ENCODE data around the gene MAML2.

MAML2 gene

GRCh38 chr11:96155627-96156378 is 187.2 kb downstream of the MAML2 start:
- DNase-seq (ENCODE audit: low spot score), result peak; percentile 79

- DNase-seq (ENCODE audit: low spot score), result no peak
Observed at GRCh38 chr11:96154802-96155520, 188.0 kb downstream of the MAML2 start.

- no peak for DNase-seq (ENCODE audit: low spot score)
Observed at GRCh38 chr11:96152623-96153022, 190.4 kb downstream of the MAML2 start.

GRCh38 chr11:96151501-96151900 is 191.5 kb downstream of the MAML2 start:
- no peak for DNase-seq (ENCODE audit: low spot score)

DNA sequence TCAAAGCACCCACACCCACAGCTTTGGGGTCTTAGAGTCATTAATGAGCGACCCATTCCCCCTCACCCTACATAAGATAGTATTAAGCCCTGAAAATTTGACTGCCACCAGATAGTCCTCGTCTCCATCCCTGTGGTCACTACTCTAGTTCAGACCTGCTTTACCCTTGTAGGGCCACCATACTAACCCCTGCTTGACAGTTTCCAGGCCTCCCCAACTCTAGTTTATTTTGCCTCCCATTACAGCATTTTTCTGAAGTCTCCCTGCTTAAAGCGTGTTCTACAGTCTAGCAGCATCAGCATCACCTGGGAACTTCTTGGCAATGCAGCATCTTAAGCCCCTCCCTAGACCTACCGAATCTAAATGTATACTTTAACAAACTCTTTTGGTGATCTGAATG is 192.4 kb downstream of the MAML2 start:
- no peak for DNase-seq (ENCODE audit: low spot score)

DNA sequence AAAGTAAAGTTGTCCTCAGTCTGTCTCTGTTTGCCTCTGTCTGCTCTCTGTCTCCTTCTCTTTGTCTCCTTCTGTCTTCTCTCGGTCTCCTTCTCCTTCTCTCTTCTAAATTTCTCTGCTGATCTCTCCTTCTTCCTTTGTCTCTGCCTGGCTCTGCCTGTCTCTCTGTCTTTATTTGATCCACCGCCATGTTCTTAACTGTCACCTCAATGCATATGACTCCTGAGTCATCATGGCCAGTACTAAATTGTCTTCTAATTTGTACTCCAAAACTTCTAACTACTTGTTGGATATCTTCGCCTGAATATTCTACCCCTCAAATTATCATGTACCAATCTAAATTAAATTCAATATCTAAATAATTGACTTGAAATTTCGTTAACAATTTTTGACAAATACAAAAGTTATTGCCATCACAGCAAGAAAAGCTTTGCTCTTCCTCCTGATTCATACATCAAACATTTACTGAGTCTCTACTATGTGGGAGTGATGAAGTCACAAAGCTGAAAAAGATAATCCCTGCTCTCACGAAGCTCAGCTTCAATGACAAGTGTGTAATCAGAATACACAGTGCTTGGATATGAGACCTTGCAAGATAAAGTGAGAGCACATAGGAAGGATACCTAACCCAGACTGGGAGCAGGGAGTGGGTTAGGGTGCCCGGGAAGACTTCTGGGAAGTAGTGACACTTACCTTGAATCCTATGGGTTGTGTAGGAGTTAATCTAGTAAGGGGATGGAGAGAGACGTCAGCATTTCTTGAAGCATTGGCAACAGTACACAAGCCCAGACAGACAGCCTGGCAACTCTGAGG is 193.0 kb downstream of the MAML2 start:
- no peak for DNase-seq (ENCODE audit: low spot score)

GRCh38 chr11:96147906-96148486 is 195.0 kb downstream of the MAML2 start:
- no peak for DNase-seq (ENCODE audit: low spot score)

DNA sequence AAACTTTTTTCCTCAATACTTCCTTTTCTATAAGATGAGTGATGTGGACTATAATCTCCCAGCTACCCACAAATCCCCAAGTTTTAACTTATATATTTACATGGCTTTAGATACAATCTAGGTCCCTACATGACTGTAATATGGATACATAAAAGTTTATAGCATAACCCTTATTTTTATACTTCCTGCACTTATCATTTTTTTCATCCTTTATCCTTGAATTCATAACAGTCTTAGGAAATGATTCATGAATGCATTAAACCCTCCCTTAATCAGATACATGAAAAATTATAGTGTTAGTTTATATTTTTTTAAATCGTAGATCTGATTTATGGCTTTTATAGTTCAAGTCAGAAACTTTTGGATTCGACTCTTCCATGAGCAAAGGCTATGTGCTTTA is 195.8 kb downstream of the MAML2 start:
- no peak for DNase-seq (ENCODE audit: low spot score)

GRCh38 chr11:96146765-96147164 is 196.2 kb downstream of the MAML2 start:
- no peak for DNase-seq (ENCODE audit: low spot score)

DNA sequence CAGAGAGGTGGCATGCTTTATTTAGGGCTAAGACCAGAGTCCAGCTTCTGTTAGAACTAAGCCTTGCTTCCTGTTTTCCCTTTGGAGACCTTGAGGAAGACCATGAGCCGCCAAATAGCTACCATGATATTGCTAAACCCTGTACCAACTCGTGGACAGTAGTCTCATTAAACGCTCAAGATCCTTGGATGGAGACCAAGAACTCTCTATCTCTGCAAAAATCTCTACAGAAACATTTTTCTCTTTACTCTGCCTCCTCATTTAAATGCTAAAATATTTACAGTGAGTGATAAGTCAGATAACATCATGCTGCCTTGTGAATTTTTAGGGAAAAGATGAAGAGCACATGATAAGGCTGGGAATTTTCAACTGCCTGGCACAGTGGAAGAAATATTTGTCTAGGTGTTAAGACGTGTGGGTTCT is 197.8 kb downstream of the MAML2 start:
- no peak for DNase-seq (ENCODE audit: low spot score)

GRCh38 chr11:96144553-96144952 is 198.4 kb downstream of the MAML2 start:
- no peak for DNase-seq (ENCODE audit: low spot score)

DNA sequence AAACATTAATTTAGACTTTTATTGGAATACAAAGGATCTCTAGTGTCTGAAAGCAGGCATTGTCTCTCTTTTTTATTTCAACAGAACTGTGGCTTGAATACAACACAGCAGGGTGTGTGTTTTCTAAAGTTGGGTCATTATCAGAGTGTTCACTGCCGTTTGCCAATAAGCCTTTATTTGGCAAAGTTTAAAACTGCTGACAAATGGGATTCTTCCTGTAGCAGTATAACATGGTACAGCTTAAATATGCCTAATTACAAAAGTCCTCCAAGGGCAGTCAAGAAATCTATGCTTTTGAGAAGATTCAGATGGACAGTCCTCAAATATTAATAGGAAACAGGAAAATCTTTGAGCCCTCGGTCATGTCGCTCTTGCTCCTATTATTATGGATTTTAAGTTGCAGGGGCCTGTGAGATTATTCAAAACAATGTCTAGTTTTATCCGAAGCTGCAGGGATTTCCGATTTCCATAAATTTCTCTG is 199.9 kb downstream of the MAML2 start:
- no peak for DNase-seq (ENCODE audit: low spot score)

GRCh38 chr11:96141626-96142025 is 201.4 kb downstream of the MAML2 start:
- DNase-seq (ENCODE audit: low spot score), result no peak

GRCh38 chr11:96139691-96140090 is 203.3 kb downstream of the MAML2 start:
- no peak for DNase-seq (ENCODE audit: low spot score)

DNA sequence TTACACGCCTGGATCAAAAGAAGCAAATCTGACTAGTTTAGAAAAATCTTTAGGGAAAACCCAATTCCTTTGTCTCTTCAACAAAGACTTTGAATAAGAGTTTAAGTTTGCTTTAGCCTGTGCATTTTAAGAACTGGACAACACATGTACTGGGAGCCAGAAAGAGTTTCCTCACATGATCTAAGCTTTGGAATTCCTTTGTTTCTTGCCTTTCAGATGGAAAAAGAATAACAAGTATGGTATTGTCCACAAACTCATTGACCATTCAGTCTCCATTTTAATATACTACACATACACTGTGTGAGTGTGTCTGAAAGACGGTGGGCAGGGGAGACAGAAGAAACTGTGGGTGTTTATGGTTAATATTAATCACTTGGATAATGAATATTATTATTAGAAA is 205.6 kb downstream of the MAML2 start:
- no peak for DNase-seq (ENCODE audit: low spot score)

GRCh38 chr11:96136613-96137298 is 206.2 kb downstream of the MAML2 start:
- no peak for DNase-seq (ENCODE audit: low spot score)

DNA sequence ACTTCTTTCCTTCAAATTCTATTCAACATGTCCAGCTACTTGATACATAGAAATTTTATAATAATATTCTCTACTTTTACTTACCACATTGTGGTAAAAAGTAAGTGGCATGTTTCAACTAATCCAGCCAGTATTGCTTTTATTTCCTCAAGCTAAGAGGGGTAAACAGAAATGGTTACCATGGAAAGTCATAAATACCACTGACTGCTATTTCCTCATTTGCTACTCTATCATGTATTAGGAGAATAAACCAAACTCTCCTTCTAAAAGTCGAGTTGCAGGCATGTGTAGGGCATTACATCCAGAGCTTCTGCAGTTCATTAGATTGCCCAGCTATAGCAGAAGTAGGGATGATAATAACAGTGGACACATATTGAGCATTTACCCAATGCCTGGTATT is 208.4 kb downstream of the MAML2 start:
- no peak for DNase-seq (ENCODE audit: low spot score)

GRCh38 chr11:96132437-96132836 is 210.6 kb downstream of the MAML2 start:
- no peak for DNase-seq (ENCODE audit: low spot score)

DNA sequence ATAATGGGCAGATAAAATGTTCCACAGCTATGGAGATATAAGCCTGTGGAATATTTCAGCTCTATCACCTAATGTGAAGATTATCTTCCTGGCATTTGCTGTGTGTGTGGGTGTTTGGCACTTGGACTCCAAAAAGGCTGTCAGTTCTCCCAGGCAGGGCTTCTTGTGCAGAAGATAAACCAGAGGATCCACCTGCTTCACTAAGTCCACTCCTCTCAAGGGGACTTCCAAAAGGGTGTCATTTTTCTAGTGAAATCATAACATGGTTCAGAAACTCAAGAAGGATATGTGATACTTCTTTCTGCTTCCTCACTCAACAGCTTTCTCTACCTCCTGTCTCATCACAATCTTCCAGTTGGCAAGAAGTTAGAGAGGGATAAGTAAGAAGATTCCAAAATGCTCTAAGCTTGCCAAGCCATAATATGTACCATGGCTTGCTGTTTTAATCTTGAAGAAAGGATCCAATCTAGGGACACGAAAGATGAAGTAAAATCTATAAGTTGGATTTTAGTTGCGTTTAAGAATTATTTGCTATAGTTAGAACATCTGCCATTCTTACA is 212.9 kb downstream of the MAML2 start:
- DNase-seq (ENCODE audit: low spot score), result no peak

DNA sequence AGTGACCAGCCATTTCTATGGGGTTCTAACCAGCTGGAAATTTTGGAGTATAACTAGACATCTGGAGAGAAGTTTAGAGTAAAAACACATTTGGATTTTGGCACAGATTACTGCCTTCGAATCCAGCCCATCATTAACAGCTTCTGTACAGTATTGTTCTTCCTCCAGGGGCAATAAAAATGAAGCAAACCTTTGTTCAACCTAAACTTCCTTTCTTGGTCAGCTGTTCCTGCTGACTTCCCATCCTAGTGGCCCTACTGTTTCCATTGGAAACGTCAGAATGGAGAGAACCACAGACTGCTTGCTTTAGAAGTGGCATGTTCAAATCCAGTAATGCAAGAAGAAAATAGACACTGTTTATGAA is 215.4 kb downstream of the MAML2 start:
- DNase-seq (ENCODE audit: low spot score), result no peak

- DNase-seq (ENCODE audit: low spot score), result no peak
Observed at GRCh38 chr11:96126917-96127595, 215.9 kb downstream of the MAML2 start.

All from left forelimb (tissue), 1 donor.